Natural killer cell (primary cell): ENCODE results near the gene GPR78. TPM values are rescaled to one million over a fixed set of nuclear protein-coding genes. Genes with fewer than 3 reads are reported as not detected.

Experiments
- ATAC-seq, 3 donors: fragments of 150-1000 bp in 2 of 3; fragments of 200-7000 bp in 1 of 3; cut with Tn5 transposase; 1 replicate in 1 of 3; 2 replicates in 2 of 3; pipeline ENCODE4 v1.10.0; 2021; ENCODE audit warnings: mild to moderate bottlenecking in 2 of 3, moderate library complexity in 2 of 3
- DNase-seq, 2 donors: peaks; one replicate each; pipeline versions ENCODE4 v3.0.0 to v3.0.0-alpha.2; 2013 to 2021; ENCODE audit warnings: mixed read lengths in 1 of 2
- H3K27ac ChIP-seq: one replicate; pipeline ENCODE4 v1.5.1; 2013; ENCODE audit warnings: mild to moderate bottlenecking, low read length
- H3K27me3 ChIP-seq: one replicate; pipeline ENCODE4 v1.6.1; 2013; ENCODE audit warnings: low read length; ENCODE audit not compliant: control insufficient read depth, insufficient read depth
- H3K36me3 ChIP-seq: one replicate; pipeline ENCODE4 v1.6.1; 2013; ENCODE audit warnings: low read length; ENCODE audit not compliant: control insufficient read depth, insufficient read depth
- H3K4me1 ChIP-seq: one replicate; pipeline ENCODE4 v1.6.1; 2013; ENCODE audit warnings: low read length; ENCODE audit not compliant: control insufficient read depth, insufficient read depth
- H3K4me3 ChIP-seq: one replicate; pipeline ENCODE4 v1.5.1; 2013; ENCODE audit warnings: low read length
- H3K9me3 ChIP-seq: one replicate; pipeline ENCODE4 v1.6.1; 2013; ENCODE audit warnings: low read length; ENCODE audit not compliant: control insufficient read depth, insufficient read depth
- H3K27ac Mint-ChIP-seq, 2 donors: one replicate each; pipeline ENCODE4 v1.8.0; 2022; ENCODE audit warnings: mild to moderate bottlenecking in 2 of 2, mixed read lengths in 2 of 2, moderate library complexity in 1 of 2
- H3K27me3 Mint-ChIP-seq, 2 donors: one replicate each; pipeline ENCODE4 v1.8.0; 2022; ENCODE audit warnings: low read depth in 2 of 2, mixed read lengths in 2 of 2
- H3K36me3 Mint-ChIP-seq: one replicate; pipeline ENCODE4 v1.8.0; 2022; ENCODE audit warnings: mixed read lengths
- H3K4me1 Mint-ChIP-seq, 2 donors: one replicate each; pipeline ENCODE4 v1.8.0; 2022; ENCODE audit warnings: mixed read lengths in 2 of 2
- H3K4me3 Mint-ChIP-seq: one replicate; pipeline ENCODE4 v1.8.0; 2022; ENCODE audit warnings: mild to moderate bottlenecking, moderate library complexity, mixed read lengths
- H3K9me3 Mint-ChIP-seq, 2 donors: one replicate each; pipeline ENCODE4 v1.8.0; 2022; ENCODE audit warnings: mixed read lengths in 2 of 2
- CTCF ChIP-seq: fragments of 200-600 bp; IDR thresholded peaks from one replicate; pipeline ENCODE4 v1.8.0; 2022; ENCODE audit warnings: antibody characterized with exemption
- WGBS: methylation state at CpG from one replicate; pipeline ENCODE4 v1.1.7; 2013; ENCODE audit warnings: missing lambda C conversion rate; ENCODE audit not compliant: insufficient coverage; 5-methylcytosine and 5-hydroxymethylcytosine counted together
- intact Hi-C: fragments of 100-400 bp; cut with micrococcal nuclease; formaldehyde crosslinking; loops from one replicate; pipeline ENCODE4 v1.14.2; 2022
- total RNA-seq, 4 donors: library from RNA; stranded (reverse); fragments of 120-200 nt in 1 of 4; gene quantifications; one replicate each; pipeline versions ENCODE4 v1.2.3 to v1.2.4, GENCODE V29; 2013 to 2022

Gene GPR78
- total RNA-seq, 3 donors from 2014 or later (not counting 1 experiment from before 2014, with no cell fraction given) = not detected

- no peak overlapping the region for H3K27ac Mint-ChIP-seq
- Histone ChIP-seq H3K27me3 (no peaks in the 10 kb centered on the region), H3K36me3 (no peaks in the 10 kb centered on the region), H3K4me3 (no peak overlapping the region), H3K27ac (no peak overlapping the region), H3K4me1 (no peaks in the 10 kb centered on the region), H3K9me3 (no peaks in the 10 kb centered on the region)
- no peaks in the 10 kb centered on the region for H3K27me3 Mint-ChIP-seq
- no peaks in the 10 kb centered on the region for H3K9me3 Mint-ChIP-seq
- ATAC-seq (no peak), DNase-seq (no peak)
- no peak overlapping the region for H3K4me3 Mint-ChIP-seq
- H3K36me3 Mint-ChIP-seq = no peaks in the 10 kb centered on the region
- TF ChIP-seq CTCF = no peak
- WGBS = 70% methylated on average over 15 of the region's 16 CpGs
- H3K4me1 Mint-ChIP-seq = no peaks in the 10 kb centered on the region
- intact Hi-C loops = no loop called here
Measured at GRCh38 chr4:8560265-8561047, 19.7 kb upstream of the GPR78 start.

- no CpG with 5 or more reads among the region's 1 CpG for WGBS
- H3K27ac ChIP-seq = no peak overlapping the region
- H3K9me3 ChIP-seq = no peaks in the 10 kb centered on the region
- Mint-ChIP-seq H3K4me1 (no peaks in the 10 kb centered on the region), H3K36me3 (no peaks in the 10 kb centered on the region), H3K9me3 (no peaks in the 10 kb centered on the region), H3K27me3 (peaks cover 5 to 8% of the 10 kb centered on the region in 2 donors), H3K27ac (no peak overlapping the region), H3K4me3 (no peak overlapping the region)
- no peaks in the 10 kb centered on the region for H3K4me1 ChIP-seq
- H3K27me3 ChIP-seq = peaks cover 2% of the 10 kb centered on the region
- no peak for ATAC-seq
- TF ChIP-seq CTCF = no peak
- H3K36me3 ChIP-seq = no peaks in the 10 kb centered on the region
- no peak overlapping the region for H3K4me3 ChIP-seq
- DNase-seq = no peak
- intact Hi-C loops = no loop called here
Measured at GRCh38 chr4:8564595-8564994, 15.6 kb upstream of the GPR78 start.

- no peak for ATAC-seq
- no peaks in the 10 kb centered on the region for H3K4me1 Mint-ChIP-seq
- WGBS = 72% methylated on average over 5 of the region's 5 CpGs
Measured at GRCh38 chr4:8568068-8568668, 12.0 kb upstream of the GPR78 start.

More at GRCh38 chr4:8568068-8568668, 12.0 kb upstream of the GPR78 start:
- H3K27me3 ChIP-seq = peaks cover 2% of the 10 kb centered on the region
- no peaks in the 10 kb centered on the region for H3K36me3 ChIP-seq
- no peak overlapping the region for H3K27ac ChIP-seq
- TF ChIP-seq CTCF = no peak
- Mint-ChIP-seq H3K27ac (no peak overlapping the region), H3K27me3 (peaks cover 8 to 9% of the 10 kb centered on the region in 2 donors), H3K9me3 (no peaks in the 10 kb centered on the region), H3K4me3 (no peak overlapping the region), H3K36me3 (no peaks in the 10 kb centered on the region)
- no peaks in the 10 kb centered on the region for H3K4me1 ChIP-seq
- DNase-seq = no peak
- H3K9me3 ChIP-seq = no peaks in the 10 kb centered on the region
- intact Hi-C loops = no loop called here
- no peak overlapping the region for H3K4me3 ChIP-seq
